CD4-positive, alpha-beta T cell treated with Interferon alpha-2 for 1 hour (primary cell): ENCODE data around the gene UGT2A1.

Experiments
- DNase-seq, 2 donors: peaks; one replicate each; pipeline ENCODE4 v3.0.0-alpha.2; 2020 to 2022

The UGT2A1 gene

DNA sequence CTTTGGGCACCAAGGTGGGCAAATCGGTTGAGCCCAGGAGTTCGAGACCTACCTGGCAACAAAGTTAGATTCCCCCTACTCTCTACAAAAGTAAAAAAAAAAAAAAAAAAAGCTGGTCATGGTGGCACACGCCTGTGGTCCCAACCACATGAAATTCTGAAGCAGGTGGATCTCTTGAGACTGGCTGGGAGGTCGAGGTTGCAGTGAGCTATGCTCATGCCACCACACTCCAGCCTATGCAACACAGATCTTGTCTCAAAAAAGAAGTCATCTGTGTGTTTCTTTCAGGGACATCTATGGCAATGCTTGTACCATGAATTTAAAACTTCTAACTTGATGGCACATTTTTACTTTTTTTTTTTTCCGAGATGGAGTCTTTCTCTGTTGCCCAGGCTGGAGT is 68.9 kb downstream of the UGT2A1 start:
- DNase-seq = no peak

DNA sequence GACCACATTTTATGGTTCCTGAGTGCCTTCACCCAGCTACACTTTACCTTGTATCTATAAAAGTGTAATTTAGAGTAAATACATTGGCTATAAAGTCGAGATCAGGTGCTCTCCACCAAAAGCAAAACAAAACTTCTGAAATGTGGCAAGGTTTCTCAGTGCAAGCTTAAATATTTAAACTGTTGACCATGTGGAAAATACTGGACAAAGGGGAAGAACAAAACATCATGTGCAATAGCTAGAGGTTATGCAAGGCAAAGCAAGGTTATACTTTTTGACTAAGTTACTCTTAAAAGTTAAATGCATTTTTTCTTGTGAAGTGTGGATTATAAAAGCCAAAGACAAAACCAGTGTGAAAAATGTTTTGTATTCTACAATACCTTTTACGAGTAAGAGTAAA is 69.5 kb downstream of the UGT2A1 start:
- no peak for DNase-seq

DNA sequence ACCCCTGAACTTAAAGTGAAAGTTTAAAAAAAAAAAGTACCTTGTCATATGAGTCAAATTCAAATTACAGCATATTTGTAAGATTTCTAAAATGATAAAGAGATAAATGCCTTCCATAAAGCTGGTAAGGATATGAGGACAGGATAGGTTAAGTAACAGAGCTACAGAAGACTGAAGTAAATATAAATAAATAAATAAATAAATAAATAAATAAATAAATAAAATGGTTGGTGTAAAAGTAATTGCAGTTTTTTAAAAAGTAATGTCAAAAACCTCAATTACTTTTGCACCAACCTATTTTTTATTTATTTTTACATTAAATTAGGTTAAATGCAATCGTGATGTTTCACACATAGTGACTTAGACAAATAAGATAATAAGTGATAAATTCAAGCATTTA is 75.8 kb downstream of the UGT2A1 start:
- no peak for DNase-seq

DNA sequence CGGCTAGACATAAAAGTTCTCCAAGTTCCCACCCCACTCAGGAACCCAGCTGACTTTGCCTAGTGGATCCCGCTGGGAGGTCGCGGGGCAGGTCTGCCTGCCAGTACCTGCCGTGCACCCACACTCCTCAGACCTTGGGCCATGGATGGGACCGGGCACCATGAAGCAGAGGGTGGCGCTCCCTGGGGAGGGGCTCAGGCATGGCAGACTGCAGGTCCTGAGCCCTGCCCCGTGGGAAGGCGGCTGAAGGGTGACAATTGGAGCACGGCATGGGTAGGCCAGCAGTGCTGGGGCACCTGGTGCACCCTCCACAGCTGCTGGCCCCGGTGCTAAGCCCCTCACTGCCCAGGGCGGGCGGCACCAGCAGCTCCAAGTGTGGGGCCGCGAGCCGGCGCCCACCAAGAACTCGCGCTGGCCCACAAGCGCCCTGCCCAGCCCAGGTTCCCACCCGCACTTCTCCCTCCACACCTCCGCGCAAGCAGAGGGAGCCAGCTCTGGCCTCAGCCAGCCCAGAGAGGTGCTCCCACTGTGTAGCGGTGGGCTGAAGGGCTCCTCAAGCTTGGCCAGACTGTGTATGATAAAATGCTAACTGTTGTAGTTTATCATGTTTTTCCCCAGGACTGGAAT is 76.7 kb downstream of the UGT2A1 start:
- DNase-seq = no peak

DNA sequence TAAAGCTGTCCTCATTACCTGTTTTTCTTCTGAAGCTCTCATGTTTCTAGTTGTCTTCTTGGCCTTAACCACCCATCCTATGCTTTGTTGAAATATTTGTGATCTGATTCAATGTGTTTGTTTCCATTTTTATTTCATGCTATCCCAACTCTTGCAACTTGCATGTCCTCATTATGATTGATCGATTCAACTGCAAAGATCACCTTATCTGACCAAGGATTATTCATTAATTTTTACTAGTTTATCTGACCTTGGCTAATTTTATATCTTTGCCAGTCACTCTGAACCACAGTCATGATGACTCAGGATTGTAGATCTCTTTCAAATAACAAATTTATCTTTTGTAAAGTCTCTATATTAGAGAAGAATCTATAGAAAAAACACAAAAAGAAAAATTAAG is 84.3 kb downstream of the UGT2A1 start:
- no peak for DNase-seq

DNA sequence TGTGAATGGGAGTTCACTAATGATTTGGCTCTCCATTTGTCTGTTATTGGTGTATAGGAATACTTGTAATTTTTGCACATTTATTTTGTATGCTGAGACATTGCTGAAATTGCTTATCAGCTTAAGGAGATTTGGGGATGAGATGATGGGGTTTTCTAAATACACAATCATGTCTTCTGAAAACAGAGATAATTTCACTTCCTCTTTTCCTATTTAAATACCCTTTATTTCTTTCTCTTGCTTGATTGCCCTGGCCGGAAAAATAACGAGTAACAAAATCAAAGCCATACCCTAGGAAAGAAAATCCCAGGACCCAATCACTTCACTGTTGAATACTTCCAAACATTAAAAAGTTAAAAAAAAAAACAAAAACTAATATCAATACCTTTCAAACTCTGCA is 89.6 kb downstream of the UGT2A1 start:
- no peak for DNase-seq

DNA sequence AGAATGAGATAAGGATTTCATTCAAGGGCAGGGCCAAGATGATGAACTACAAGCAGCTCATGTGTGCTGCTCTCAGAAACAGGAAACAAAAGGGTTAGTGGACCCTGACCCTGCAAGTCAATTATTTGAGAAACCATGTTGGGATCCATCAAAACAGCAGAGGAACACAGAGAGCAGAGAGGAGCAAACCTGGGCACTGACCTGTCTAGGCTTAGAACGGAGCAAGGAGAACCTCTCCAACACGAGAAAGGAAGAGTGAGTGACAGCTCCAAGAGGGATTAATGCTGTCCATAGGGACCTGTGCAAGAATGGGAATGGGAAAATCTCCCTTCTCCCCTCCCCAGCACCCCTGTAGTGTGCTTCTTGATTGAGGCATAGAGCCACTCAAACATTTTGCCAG is 103.4 kb downstream of the UGT2A1 start:
- no peak for DNase-seq

DNA sequence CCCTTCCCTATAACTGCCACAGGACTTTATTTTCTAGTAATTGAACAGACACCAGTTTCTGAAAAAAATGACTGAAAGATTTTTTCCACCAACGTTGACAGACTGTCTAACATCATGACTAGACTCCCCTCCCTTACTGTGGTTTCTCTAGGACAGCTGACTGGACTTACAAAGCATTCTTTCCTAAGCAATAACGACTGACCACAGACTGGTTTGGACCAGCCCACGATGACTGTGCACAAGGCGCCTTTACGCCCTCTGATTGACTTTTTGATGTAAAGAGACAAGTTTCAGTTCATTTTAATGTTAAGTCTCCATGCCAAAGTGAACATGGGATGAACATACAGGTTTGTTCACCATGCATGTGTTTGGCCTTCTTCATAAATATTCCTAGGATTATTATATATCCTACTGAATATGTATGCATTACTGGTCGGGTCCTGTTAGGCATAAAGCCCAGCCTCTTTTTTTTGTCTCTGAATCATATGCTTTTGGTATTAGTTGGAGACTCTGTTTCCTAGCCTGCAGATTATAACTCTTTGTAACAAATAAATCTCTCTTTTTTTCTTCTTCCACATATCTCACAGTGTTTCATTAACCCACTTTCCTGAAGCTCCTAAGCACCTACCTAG is 106.8 kb downstream of the UGT2A1 start:
- no peak for DNase-seq
